Stimulated activated CD4-positive, alpha-beta T cell treated with anti-CD3 and anti-CD28 coated beads, Interleukin-1b, Interleukin-23, amount 100 ng/mL, for 4 hours (primary cell): ENCODE data around the gene FLNC.

ENCODE experiments used
- DNase-seq, 2 donors: peaks; one replicate each; pipeline ENCODE4 v3.0.0-alpha.2; 2020; ENCODE audit warnings: low read depth in 2 of 2

Gene FLNC

DNA sequence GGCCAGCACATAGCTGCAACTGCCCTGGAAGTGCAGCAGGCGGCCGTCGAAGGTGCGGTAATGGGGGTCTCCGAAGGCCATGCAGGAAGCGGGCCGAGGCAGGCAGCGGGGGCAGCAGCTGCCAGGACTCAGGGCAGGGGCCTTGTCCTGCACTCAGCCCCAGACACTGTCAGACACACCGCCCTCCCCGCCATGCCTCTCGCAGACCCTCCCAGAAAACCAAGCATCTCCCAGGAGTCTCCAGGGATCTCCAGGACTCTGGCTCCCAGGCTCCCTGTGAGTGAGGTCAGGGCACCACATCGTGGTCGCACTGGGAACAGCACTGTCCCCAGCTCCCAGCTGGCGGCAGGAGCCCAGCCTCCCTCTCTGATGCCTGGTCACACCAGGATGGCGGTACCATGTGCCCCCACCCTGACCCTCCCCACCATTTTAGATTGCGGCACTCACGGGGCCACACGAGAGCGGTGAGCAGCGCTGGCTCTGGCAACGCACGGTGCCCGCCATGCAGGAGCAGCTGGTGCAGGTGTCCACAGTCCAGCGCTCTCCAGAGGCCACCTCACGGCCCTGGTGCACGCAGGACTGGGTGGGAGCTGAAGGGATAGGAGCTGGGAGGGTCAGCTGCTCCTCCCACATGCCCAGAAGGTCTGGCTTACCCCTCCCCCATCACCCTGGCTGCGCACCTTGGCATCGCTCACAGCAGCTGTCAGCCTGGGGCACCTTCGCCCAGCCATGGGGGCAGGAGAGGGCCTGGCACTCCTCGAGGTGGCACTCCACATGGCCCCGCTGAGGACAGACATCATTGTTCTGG lies 49.9 kb downstream of the FLNC start:
- DNase-seq = no peak

GRCh38 chr7:128880791-128881457 lies 50.7 kb downstream of the FLNC start:
- no peak for DNase-seq

GRCh38 chr7:128881458-128882125 lies 51.4 kb downstream of the FLNC start:
- DNase-seq = no peak

DNA sequence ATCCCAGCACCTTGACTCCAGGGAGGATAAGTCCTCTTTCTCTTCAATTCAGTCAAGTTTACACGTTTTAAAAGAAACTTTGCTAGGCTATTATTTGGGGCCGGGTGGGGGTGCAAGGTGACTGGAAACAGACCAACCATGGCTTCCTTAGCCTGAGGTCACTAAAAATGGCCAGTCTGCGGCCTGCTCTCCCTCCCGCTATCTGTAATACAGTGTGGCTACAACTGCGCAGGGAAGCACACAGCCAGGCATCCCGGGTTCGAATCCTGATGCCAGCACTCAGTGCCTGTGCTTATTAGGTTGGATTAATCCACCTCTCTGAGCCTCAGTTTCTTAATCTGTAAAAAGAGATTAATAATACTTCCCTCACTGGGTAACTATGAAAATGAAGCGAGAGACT lies 51.9 kb downstream of the FLNC start:
- DNase-seq = no peak

- DNase-seq = peak; percentile 85
Observed at GRCh38 chr7:128883622-128884448, 53.6 kb downstream of the FLNC start.

DNA sequence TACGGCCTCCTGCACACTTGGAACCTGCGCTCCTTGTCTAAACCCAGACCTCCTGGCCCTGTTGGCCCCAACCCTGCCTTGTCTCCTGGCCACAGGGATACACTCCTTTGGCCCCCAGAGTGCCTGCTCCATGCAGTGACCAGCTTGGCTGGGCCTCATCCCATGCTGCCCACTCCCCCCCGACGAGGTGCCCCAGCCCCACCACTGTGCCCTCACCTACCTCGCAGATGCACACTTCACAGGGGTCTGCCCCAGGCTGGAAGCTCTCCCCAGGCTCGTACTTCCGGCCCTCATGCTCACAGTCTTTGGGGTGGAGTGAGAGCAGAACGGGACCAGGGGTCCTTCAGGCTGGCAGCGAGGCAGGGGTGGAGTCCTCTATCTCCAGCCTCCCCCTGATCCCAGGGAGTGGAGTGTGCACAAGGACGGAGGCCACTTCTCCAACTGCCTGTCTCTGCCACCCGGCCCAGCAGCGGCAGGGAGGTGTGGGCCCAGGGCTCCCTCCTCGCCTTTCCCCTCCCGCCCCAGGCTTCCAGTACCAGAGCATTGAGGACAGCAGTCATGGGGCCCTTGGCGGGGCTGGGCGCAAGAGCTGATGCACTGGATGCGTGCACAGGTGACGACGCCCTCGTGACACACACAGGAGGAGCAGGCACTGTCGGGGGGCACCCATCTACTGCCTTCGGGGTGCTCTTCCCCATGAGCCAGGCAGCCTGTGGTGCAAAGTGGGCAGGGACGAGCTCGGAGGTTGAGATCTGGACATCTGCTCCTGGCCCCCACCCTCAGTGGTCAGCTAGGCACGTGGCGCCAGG lies 54.6 kb downstream of the FLNC start:
- no peak for DNase-seq

DNA sequence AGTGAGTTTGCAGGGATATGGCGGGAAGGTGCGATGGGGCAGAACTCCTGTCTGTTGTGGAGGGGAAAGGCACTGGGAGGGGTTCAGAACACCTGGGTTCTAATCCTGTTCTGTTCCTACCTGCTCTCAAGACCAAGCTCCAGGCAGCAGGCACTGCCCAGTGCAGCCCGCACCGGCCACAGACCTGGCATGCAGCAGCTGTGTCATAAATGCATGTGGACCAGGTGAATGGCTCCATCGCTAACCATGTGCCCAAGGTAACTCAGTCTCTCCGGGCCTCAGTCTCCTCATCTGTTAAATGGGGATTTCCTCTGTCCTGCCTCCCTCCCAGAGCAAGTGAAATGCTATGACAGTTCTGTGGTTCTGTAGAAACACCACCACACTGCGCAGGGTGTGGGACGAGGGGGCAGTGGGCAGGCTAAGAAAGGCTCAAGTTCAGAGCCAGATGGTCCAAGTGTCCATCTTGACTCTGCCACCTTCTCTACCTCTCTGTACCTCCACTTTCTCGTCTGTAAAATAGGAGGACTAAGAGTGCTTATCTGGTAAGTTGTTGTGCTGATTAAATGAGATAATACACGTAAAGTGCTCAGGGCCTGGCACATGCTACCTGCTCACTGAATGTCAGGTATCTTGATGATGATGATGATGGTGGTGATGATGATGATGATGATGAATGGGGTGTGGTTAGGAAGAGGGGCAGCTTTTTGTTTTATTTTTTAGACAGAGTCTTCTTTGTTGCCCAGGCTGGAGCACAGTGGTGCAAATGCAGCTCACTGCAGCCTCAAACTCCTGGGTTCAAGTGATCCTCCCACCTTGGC lies 55.4 kb downstream of the FLNC start:
- no peak for DNase-seq

DNA sequence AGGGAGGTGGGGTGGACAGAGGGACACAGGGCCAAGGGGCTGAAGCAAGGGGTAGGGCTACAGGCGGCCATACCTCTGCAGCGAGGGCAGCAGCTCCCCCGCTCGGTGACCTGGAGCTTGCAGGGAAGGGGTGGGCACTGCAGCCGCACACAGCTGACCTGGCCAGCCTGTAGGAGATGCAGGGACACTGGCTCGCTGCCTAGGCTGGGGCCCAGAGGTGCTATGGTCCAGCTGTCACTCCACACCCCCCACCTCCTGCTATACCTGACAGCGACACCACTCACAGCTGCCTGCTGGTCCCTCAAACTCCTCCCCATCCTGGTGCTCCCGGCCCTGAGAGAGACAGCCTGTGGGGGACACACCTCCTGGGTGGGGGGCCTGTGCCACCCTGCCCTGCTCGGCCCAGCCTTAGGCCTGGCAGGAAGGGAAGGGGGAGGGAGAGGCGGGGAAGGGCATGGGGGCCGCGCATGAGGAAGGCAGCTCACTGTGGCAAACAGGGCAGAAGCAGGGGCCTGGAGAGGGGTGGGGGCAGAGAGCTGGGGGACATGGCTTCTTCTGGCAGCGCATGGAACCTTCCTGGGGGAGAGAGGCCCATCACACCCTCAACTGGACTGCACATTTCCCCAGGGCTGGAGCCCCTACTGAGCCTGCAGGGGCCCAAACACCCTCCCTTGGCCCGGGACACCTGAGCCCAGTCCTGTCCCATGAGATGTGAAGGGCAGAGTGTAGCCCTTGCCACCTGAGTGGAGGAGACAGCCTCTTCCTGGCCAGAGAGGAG lies 56.4 kb downstream of the FLNC start:
- DNase-seq = no peak

GRCh38 chr7:128887169-128888038 lies 57.2 kb downstream of the FLNC start:
- no peak for DNase-seq

DNA sequence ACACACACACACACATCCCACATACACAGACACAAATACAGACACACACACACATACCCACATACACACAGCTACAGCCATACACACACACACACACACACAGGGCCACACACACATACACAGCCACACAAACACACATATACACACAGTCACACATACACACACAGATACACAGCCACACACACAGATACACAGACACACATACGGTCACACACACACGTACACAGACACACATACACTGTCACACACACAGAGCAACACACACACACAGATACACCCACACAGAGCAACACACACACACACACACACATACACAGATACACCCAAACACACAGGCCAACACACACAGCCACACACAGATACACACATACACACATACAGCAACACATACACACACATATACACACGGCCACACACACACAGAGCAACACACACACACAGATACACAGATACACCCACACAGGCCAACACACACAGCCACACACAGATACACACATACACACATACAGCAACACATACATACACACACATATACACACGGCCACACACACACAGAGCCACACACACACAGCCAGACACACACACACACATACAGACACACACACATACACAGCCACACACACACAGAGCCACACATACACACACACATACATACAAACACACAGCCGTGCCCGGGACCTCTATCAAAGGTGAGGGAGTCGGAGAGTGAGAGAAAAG lies 58.0 kb downstream of the FLNC start:
- DNase-seq = no peak

- no peak for DNase-seq
Observed at GRCh38 chr7:128888756-128889095, 58.5 kb downstream of the FLNC start.

DNA sequence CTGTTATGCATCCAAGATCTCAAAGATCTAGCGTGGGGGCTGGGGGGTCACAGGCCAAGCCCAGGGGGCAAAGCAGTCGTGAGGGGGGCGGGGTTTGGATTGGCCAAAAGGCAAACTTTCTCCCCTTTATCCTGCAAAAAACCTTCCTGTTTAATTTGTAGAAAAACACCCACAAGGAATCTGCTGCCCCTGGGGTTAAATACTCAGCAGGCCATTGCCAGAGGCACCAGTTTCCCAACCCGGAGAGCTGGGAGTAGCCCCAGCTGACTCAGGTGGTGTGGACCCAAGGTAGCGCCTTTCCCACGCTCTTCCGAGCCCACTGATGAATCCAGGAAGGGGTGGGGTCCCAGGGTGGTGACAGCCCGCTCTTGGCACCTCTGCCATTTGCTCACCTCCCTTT lies 58.9 kb downstream of the FLNC start:
- DNase-seq = no peak

DNA sequence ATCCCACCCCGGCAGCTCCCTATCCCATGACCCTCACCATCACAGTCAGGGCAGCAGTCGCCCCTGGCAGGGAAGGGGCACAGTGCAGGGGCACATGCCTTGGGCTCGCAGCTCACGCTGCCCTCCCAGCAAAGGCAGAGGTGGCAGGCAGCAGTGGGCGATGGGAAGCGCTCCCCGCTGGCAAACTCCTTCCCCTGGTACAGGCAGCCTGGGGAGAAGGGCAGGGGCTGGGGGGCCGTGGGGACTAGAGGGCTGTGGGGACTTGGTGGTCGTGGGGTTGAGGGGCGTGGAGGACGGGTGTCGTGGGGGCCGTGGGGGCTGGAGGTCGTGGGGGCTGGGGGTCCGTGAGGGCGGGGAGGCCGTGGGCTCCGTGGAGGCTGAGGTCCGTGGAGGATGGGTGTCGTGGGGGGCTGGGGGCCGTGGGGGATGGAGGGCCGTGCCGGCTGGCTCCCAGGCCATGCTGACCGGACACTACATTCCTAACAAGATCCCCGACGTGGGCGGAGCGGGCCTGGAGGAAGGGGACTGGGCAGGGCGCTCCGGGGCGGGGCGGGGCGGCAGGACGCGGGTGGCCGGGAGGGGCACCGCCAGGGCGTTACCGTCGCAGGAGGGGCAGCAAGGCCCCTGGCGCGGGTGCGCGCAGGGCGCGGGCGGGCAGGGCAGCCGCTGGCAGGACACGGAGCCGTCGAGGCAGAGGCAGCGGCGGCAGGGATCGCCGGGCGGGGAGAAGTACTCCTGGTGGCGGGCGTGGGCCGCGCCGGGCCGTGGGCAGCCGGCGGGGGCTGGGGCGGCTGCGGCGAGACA lies 60.3 kb downstream of the FLNC start:
- no peak for DNase-seq

- DNase-seq = no peak
Observed at GRCh38 chr7:128891110-128891941, 61.1 kb downstream of the FLNC start.

DNA sequence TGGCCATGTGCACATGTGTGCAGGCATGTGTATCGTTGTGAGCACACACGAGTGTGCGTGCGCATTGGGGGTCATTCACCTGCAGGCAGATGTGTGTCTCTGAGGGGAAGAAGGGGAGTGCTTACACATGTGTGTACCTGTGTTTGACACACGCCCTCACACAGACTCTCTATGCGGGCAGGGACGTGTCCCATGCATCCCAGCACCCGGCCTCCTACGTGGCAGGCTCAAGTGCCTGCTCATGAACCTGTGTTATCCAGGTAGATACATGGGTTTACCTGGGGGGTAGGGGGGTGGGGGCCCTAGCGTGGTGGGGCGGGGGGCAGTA lies 61.7 kb downstream of the FLNC start:
- DNase-seq = no peak

- DNase-seq = no peak
Observed at GRCh38 chr7:128892521-128893250, 62.5 kb downstream of the FLNC start.
